HG03558 (cell line): Measurements from ENCODE around the gene ARFGAP3.

Experiments
- ATAC-seq: cut with Tn5 transposase; IDR thresholded peaks from one replicate; pipeline ENCODE4 v1.9.1; 2021; ENCODE audit warnings: moderate number of reproducible peaks; ENCODE audit not compliant: unreplicated experiment; ENCODE audit errors: extremely low read depth

Gene ARFGAP3

GRCh38 chr22:42830161-42830560 is 26.9 kb downstream of the ARFGAP3 start:
- no peak for ATAC-seq

GRCh38 chr22:42829302-42829701 is 27.8 kb downstream of the ARFGAP3 start:
- ATAC-seq = no peak

DNA sequence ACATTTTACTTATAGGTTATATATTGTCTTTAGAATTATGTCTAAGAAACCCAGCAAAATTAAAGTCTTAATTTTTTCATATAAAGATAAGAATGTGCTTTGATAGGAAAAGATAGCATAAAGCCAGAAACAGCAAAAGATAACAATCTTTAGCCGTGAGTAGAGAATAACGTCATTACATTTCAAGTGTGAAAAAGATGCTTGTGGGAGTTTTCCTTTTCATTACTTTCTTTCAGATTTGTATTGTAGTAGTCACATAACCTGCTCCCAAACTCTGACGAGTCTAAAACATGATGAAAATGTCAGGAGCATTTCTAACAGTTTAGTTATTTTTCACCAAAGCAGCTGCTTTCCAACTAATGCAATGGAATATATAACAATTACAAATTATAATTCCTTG is 31.3 kb downstream of the ARFGAP3 start:
- no peak for ATAC-seq

GRCh38 chr22:42821386-42821785 is 35.7 kb downstream of the ARFGAP3 start:
- no peak for ATAC-seq

GRCh38 chr22:42820045-42820763 is 36.9 kb downstream of the ARFGAP3 start:
- no peak for ATAC-seq

DNA sequence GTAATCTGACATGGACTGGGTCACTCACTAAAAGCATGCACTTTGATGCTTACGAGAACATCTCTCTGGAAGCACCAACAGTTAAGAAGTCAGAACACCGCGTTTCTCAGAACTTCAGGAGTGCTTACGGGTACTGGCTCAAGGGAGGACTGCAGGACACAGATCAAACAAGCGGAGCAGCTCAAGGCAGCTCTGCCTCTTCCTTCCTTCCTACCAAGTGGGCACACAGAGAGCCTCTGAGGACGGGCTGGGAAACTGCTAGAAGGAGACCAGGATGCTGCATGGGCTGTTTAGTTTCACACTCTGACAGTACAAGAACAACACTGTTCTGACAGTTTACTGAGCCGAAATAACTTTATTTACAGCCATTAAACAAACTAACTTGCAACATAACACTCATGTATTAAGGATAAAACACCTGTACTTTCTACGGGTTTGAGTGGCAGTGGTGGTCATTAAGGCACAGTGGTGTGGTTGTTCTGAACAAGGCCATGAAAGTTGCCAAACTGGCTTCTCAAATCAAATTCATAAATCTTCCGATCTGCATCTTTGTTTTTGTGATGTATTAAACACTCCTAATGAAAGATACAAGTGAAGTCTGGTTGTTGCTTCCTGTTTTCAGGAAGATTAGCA is 37.5 kb downstream of the ARFGAP3 start:
- no peak for ATAC-seq

DNA sequence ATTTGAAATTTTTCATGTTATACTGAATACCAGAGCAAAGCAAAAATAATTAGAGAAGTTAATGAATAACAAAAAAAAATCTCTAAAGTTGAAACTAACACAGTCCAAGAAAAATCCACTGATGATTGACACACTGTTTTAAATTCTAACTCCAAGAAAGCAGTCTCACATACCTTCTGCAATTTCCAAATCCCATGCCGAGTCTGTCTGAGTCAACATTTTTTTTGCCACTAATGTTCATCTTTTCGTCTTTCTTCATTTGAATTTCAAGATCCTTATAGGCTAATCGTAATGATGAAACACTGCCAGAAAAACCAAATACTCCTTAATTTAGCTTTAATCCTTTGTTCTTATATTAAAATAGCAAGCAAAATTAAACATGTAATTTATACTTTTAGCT is 39.5 kb downstream of the ARFGAP3 start:
- no peak for ATAC-seq

GRCh38 chr22:42816336-42816735 is 40.7 kb downstream of the ARFGAP3 start:
- no peak for ATAC-seq

DNA sequence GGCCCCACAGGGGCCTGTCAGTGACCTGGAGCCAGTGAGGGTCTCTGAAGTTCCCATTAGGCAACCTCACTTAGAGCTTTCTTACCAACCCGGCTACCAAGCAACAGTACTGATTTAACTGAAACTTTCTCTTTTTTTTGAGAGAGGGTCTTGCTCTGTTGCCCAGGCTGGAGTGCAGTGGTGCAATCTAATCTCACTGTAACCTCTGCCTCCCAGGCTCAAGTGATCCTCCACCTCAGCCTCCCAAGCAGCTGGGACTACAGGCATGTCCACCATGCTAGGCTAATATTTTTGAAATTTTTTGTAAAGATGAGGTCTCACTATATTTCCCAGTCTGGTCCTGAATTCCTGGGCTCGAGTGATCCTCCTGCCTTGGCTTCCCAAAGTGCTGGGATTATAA is 42.5 kb downstream of the ARFGAP3 start:
- no peak for ATAC-seq

DNA sequence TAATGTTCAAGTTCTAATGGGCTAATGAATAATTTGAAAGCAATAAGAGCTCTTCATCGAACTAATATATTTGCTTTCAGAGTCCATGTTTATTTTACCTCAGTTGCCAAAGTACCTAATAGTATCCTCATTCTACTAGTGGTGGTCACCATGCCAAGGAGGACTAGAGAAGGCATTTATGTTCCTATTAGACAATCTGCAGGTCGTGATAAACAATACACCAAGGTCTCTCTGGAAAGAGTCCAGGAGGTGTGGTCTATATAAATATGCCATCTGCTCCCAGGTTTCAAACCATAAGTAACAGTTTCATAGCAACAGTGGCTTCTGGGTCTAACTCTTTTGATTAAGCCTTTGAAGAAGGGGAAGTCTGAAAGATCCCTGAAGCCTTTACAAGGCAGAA is 42.9 kb downstream of the ARFGAP3 start:
- no peak for ATAC-seq

GRCh38 chr22:42813501-42813900 is 43.6 kb downstream of the ARFGAP3 start:
- no peak for ATAC-seq

- no peak for ATAC-seq
Measured at GRCh38 chr22:42811459-42811858, 45.6 kb downstream of the ARFGAP3 start.

DNA sequence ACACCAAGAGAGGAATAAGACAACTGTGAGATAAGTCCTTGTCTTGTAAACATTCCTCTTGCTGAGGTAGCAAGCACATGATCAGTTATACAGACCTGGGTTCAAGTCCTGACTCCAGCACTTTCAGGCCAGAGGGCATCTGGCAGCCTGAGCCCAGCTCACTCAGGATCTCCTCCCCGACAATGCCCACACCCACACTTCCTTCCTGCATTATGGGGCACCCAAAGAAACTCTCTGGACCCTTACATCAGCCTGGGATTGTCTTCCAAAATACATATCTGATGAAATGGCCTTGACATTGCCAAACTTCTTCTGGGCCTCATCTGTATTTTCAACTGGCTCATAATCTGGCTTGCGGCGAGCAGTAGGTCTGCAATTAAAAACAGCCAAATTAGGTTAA is 48.6 kb downstream of the ARFGAP3 start:
- no peak for ATAC-seq

- no peak for ATAC-seq
Measured at GRCh38 chr22:42807185-42807584, 49.9 kb downstream of the ARFGAP3 start.

DNA sequence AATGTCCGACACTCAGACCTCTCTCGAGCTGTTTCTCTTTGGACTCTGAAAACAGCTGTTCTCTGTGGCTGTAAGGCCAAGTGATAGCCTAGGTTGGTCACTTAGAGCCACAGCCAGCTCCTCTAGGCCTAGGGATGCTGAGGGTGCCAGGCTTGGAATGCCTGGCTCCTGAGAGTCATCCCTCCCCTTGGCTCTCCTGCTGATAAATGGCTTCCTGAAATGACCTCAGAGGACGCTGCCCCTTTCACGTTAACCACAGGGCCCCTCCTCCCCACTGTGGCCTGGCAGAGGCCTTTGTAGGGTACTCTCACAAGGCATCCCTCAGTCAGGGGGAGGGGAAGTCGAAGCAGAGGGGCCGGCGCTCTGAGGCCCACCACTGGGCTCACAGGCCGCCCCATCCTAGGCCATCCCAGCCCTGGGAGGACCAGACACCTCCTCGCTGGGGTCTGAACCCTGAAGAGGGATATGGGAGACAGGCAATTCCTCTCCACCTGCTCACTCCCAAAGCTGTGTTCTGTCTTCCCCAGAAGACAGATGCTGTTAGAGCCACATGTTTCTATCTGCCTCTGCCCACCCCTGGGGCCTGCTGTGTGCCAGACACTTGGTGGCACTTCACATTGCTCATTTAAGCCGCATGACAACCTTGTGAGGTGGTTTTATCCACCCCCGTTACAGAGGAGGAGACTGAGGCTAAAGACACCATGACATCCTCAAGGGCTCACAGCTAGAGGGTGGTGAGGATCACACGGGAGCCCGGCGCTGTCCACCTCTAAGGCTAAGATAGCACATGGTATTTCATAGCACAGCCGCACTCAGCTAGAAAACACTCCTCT is 50.9 kb downstream of the ARFGAP3 start:
- no peak for ATAC-seq

DNA sequence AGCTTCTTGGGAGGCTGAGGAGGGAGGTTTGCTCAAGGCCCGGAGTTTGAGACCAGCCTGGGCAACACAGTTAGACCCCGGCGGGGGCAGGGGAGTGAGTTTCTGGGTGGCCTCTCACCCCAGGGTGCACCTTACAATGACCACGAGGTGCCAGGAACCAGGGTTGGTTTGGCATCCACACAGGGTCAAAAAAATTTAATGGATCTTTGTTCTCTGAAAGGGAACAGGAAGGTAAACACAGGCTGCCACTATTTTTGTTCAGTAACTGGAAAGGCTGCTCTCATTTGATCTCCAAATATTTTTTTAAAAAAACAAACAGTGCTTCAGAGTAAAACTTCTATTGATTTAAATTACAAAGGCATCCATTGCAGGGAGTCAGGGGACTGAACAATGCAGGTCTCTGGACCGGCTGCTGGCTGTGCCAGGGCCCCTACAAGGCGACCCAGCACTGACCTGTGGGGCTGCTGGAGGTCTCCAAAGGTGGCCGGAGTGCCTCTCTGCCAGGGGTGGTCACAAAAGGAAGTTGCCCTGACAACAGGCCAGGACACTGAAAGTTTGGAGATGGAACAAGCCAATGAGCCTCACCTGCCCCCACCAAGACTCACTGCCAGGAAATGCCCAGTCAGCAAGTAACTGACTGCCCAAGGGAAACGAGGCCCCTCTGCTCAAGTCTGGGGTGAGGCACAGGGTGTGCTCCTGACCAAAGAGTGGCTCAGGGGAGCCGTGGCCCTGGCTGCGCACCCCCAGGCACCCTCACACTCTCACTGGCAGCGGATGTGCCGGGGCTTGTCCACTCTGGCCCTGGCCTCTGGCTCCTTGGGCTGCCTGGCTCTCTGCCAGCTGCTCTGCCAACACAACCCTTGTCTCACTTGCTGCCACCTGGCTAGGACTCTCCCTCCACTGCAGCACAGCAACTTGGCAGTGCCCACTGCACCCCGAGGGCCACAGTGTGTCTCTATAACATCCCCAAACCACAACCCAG is 51.8 kb downstream of the ARFGAP3 start:
- no peak for ATAC-seq

- no peak for ATAC-seq
Measured at GRCh38 chr22:42803389-42803788, 53.7 kb downstream of the ARFGAP3 start.

DNA sequence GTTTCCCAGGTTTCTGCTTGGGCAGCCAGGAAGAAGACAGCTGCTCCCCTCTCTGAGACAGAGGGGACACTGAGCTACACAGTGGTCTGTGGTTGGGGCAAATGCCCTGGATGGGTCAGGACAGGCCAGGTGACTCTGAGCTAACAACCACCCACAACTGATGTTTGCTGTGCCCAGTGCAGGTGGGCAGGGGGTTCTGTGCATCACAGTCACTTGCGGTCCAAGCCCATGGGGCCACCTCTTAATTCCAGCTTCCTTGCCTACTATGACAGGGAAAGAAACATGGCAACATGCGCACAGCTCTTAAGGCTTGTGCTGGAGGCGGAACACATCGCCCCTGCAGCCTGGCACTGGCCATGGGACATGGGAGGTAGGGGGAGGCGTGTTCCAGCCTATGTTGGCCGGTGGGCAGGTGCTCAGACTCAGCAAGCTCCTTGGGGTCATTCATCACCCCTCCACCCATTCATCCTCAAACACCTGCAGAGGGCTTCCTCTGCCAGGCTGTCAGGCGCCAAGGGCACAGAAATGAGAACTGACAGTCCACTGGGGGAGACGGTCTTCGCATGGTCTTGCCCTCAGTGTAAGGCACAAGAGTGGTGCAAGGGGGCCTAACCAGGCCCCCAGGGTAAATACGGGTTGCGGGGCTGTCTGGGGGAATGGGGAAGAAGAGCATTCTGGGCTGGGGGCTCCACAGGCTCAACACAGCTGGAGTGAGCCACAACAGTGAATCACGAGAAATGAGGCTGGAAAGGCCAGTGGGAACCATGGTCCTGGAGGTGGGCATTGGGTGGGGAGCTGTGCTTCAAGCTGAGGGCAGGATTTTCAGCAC is 55.6 kb downstream of the ARFGAP3 start:
- ATAC-seq = no peak
